Fibroblast of skin of right biceps (primary cell): ENCODE measurements around the gene HINT3.
A peak's percentile ranks its signal among the peaks of the same experiment; 100 is the strongest.

ENCODE experiments used
- DNase-seq: peaks from one replicate; pipeline ENCODE4 v3.0.0-alpha.2; 2013

Gene HINT3

DNA sequence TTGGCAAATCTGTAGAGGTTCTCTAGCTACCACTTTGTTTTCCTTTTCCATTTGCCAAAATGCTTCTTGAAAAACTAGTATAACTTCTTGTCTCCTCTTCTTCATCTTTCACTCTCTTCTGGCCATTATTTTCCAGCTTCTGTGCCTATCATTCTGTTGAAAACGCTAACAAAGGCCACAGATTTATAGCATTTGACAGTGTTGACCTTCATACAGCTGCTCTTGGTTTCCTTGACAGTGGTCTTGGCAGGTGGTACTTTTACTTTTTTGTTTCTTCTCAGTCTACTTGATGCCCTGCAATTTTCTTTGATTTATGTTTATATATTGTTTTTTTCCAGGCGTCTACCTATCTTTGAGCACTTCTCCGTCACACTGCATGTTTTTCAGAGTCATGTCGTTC, 53.5 kb downstream of the HINT3 start:
- DNase-seq: no peak

DNA sequence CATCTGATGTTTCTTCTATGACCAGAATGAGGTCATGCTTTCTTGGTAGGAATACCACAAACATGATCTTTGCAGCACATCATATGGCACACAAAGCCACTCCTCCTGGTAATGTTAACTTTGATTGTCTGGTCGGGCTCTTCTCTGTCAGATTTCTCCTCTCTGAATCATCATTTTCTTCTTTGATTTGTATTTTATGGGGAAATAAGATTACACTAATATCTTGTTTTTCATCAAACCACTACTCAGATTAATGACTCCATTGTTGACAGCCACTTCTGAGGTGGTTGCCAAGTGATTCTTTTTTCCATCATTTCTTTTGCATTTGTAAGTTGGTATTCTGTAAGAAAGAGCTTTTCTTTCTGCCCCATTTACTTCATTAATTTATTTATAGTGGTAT, 59.3 kb downstream of the HINT3 start:
- DNase-seq: peak; percentile 80

- DNase-seq: no peak
Measured at GRCh38 chr6:126016591-126016990, 60.0 kb downstream of the HINT3 start.

GRCh38 chr6:126017668-126018067, 61.1 kb downstream of the HINT3 start:
- no peak for DNase-seq

- DNase-seq: peak; percentile 56
Measured at GRCh38 chr6:126020305-126021050, 63.9 kb downstream of the HINT3 start.

DNA sequence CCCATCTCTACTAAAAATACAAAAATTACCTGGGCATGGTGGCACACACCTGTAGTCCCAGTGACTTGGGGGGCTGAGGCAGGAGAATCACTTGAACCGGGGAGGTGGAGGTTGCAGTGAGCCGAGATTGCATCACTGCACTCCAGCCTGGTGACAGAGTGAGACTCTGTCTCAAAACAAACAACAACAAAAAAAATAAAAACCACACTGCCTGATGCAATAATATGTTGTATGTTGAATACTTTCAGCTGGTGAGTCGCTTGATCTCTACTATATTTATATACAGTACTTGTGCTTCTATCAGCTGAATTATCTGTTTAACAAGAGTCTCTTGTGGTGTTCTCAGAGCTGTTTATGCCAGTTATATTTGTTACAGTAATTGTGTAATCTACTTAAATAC, 66.9 kb downstream of the HINT3 start:
- peak; percentile 15 for DNase-seq

DNA sequence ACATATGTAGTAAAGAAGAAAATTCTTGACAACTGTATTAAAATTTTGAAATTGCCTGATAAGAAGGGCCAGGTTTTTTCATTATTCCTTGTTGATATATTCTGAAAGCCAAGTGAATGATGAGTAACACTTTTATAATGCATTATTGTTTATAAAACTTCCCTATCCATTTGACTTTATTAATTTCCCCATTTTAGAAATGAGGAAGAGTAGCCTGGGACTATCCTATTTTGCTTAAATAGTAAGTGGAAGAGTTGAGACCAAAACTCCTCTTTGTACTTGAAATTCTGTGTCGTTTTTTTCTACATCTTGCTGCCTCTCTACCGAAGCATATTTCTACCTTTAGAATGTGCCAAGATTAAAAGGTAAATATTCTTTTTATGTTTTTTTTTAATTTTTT, 69.4 kb downstream of the HINT3 start:
- no peak for DNase-seq

GRCh38 chr6:126027601-126028000, 71.0 kb downstream of the HINT3 start:
- DNase-seq: peak; percentile 40
